HFFc6 (cell line): Measurements from ENCODE around the gene EXOC3. TPM values are rescaled to one million over a fixed set of nuclear protein-coding genes. Genes with fewer than 3 reads are reported as not detected.
A peak's percentile ranks its signal among the peaks of the same experiment; 100 is the strongest.
"Not testable (repeated sequence)": the region's sequence is repeated elsewhere in the genome, so short reads cannot be mapped to it uniquely, and the experiment has no call there.

Source experiments
- DNase-seq: peaks from one replicate; pipeline ENCODE4 v3.0.0-alpha.2; 2018
- H3K27ac Mint-ChIP-seq: 2 replicates; pipeline ENCODE4 v1.8.0; 2020; ENCODE audit warnings: mild to moderate bottlenecking, mixed read lengths
- H3K27me3 Mint-ChIP-seq: 2 replicates; pipeline ENCODE4 v1.8.0; 2021; ENCODE audit warnings: mild to moderate bottlenecking, moderate library complexity, mixed read lengths; ENCODE audit not compliant: insufficient read depth
- H3K36me3 Mint-ChIP-seq: 2 replicates; pipeline ENCODE4 v1.8.0; 2021; ENCODE audit warnings: low read depth, mixed read lengths
- H3K4me1 Mint-ChIP-seq: 2 replicates; pipeline ENCODE4 v1.8.0; 2020; ENCODE audit warnings: low read depth, mixed read lengths
- H3K4me3 Mint-ChIP-seq: 2 replicates; pipeline ENCODE4 v1.8.0; 2020; ENCODE audit warnings: mild to moderate bottlenecking, moderate library complexity, mixed read lengths
- H3K9me3 Mint-ChIP-seq: 2 replicates; pipeline ENCODE4 v1.8.0; 2020; ENCODE audit warnings: mild to moderate bottlenecking, mixed read lengths
- CTCF ChIP-seq: fragments of 200-600 bp; sonication (generic); IDR thresholded peaks from 2 replicates; pipeline ENCODE4 v1.5.0; 2021; ENCODE audit warnings: antibody characterized with exemption, mild to moderate bottlenecking
- total RNA-seq, 6 experiments: library from RNA; stranded (reverse); fragmentation: NEBNext Ultra II Directional; extraction: Animal tissue kit (Norgen Biotek cat#: 25700); gene quantifications; 2 replicates in 1 of 6; 3 replicates in 5 of 6; pipeline ENCODE4 v1.2.3, GENCODE V29; 2021

EXOC3 gene
- total RNA-seq, 6 experiments from 2014 or later, result 46.8 to 54.1 (median 50.3) TPM

- H3K4me1 Mint-ChIP-seq, result peaks cover 66% of the 10 kb centered on the region
- no peak for TF ChIP-seq CTCF
- no peaks in the 10 kb centered on the region for H3K9me3 Mint-ChIP-seq
- peaks cover 27% of the 10 kb centered on the region for H3K36me3 Mint-ChIP-seq
- no peak overlapping the region for H3K4me3 Mint-ChIP-seq
- H3K27ac Mint-ChIP-seq, result peak overlapping the region; percentile 75
- H3K27me3 Mint-ChIP-seq, result peaks cover 9% of the 10 kb centered on the region
- DNase-seq, result no peak
Observed at GRCh38 chr5:396531-396961, 46.4 kb upstream of the EXOC3 start.

- not testable (repeated sequence) for DNase-seq, H3K4me3 Mint-ChIP-seq, H3K9me3 Mint-ChIP-seq
- Mint-ChIP-seq H3K27ac (peak overlapping the region; percentile 100), H3K36me3 (peaks cover 31% of the 10 kb centered on the region), H3K4me1 (peaks cover 64% of the 10 kb centered on the region), H3K27me3 (peaks cover 11% of the 10 kb centered on the region)
Observed at GRCh38 chr5:398141-398474, 44.9 kb upstream of the EXOC3 start.

- peak overlapping the region; percentile 100 for H3K27ac Mint-ChIP-seq
- H3K4me1 Mint-ChIP-seq, result peaks cover 58% of the 10 kb centered on the region
- peak overlapping the region; percentile 81 for H3K4me3 Mint-ChIP-seq
- H3K36me3 Mint-ChIP-seq, result peaks cover 28% of the 10 kb centered on the region
- TF ChIP-seq CTCF, result 0 out of 2 replicates have a peak, but pooled peaks have one; percentile 9
- H3K27me3 Mint-ChIP-seq, result peaks cover 11% of the 10 kb centered on the region
- no peaks in the 10 kb centered on the region for H3K9me3 Mint-ChIP-seq
- DNase-seq, result no peak
Observed at GRCh38 chr5:398475-399295, 44.3 kb upstream of the EXOC3 start.

- peaks cover 33% of the 10 kb centered on the region for H3K36me3 Mint-ChIP-seq
- DNase-seq, result peak; percentile 98
- peak overlapping the region; percentile 81 for H3K4me3 Mint-ChIP-seq
- H3K27me3 Mint-ChIP-seq, result peaks cover 11% of the 10 kb centered on the region
- peak; percentile 21; the same call in 1 of the 2 replicates for TF ChIP-seq CTCF
- peak overlapping the region; percentile 100 for H3K27ac Mint-ChIP-seq
- H3K4me1 Mint-ChIP-seq, result peaks cover 53% of the 10 kb centered on the region
- H3K9me3 Mint-ChIP-seq, result no peaks in the 10 kb centered on the region
Observed at GRCh38 chr5:399296-400281, 43.4 kb upstream of the EXOC3 start.

- Mint-ChIP-seq H3K4me3 (peak overlapping the region; percentile 81), H3K27me3 (peaks cover 11% of the 10 kb centered on the region), H3K4me1 (peaks cover 44% of the 10 kb centered on the region), H3K27ac (peak overlapping the region; percentile 100), H3K36me3 (peaks cover 38% of the 10 kb centered on the region), H3K9me3 (no peaks in the 10 kb centered on the region)
- TF ChIP-seq CTCF, result no peak
- peak; percentile 93 for DNase-seq
Observed at GRCh38 chr5:400282-401145, 42.5 kb upstream of the EXOC3 start.
